ENCODE data around the gene MEX3D.

- TF ChIP-seq POLR2A (IDR thresholded peaks at IDR 0.05) = no peak
- TF ChIP-seq, protein P1, sequence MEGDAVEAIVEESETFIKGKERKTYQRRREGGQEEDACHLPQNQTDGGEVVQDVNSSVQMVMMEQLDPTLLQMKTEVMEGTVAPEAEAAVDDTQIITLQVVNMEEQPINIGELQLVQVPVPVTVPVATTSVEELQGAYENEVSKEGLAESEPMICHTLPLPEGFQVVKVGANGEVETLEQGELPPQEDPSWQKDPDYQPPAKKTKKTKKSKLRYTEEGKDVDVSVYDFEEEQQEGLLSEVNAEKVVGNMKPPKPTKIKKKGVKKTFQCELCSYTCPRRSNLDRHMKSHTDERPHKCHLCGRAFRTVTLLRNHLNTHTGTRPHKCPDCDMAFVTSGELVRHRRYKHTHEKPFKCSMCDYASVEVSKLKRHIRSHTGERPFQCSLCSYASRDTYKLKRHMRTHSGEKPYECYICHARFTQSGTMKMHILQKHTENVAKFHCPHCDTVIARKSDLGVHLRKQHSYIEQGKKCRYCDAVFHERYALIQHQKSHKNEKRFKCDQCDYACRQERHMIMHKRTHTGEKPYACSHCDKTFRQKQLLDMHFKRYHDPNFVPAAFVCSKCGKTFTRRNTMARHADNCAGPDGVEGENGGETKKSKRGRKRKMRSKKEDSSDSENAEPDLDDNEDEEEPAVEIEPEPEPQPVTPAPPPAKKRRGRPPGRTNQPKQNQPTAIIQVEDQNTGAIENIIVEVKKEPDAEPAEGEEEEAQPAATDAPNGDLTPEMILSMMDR (IDR thresholded peaks at IDR 0.05) = no peak
Observed at GRCh38 chr19:1529430-1529816, 38.7 kb downstream of the MEX3D start.

Measured in sigmoid colon (tissue), 3 donors.